Epithelial cell of proximal tubule (primary cell): Measurements from ENCODE around the gene ZNF365. TPM values are rescaled to one million over a fixed set of nuclear protein-coding genes. Genes with fewer than 3 reads are reported as not detected.
"Not testable (repeated sequence)": the region's sequence is repeated elsewhere in the genome, so short reads cannot be mapped to it uniquely, and the experiment has no call there.

Source experiments
- DNase-seq: peaks from one replicate; pipeline ENCODE4 v3.0.0-alpha.2; 2011; ENCODE audit warnings: low read depth
- H3K4me3 ChIP-seq: 2 replicates; pipeline ENCODE4 v1.5.1; 2011; ENCODE audit warnings: low read depth, mild to moderate bottlenecking, low read length
- CTCF ChIP-seq: conservative IDR thresholded peaks from 2 replicates; pipeline ENCODE4 v1.5.1; 2012; ENCODE audit warnings: low read depth, mild to moderate bottlenecking, low read length
- total RNA-seq: library from RNA; depleted of rRNA; stranded (reverse); fragments of >200 nt; gene quantifications from 2 replicates; pipeline ENCODE4 v1.2.3, GENCODE V29; 2015

The ZNF365 gene
- total RNA-seq, 1 donor from 2014 or later: 2.0 TPM

- no peak for DNase-seq
- no peak overlapping the region for H3K4me3 ChIP-seq
- no peak for TF ChIP-seq CTCF
Observed at GRCh38 chr10:62354916-62355315, 19.3 kb upstream of the ZNF365 start.

GRCh38 chr10:62356447-62356846, 17.7 kb upstream of the ZNF365 start:
- H3K4me3 ChIP-seq: no peak overlapping the region
- TF ChIP-seq CTCF: no peak
- DNase-seq: no peak

- H3K4me3 ChIP-seq, DNase-seq: not testable (repeated sequence)
Observed at GRCh38 chr10:62358151-62358550, 16.0 kb upstream of the ZNF365 start.

- DNase-seq: no peak
- peak overlapping the region; percentile 64 for H3K4me3 ChIP-seq
- TF ChIP-seq CTCF: no peak
Observed at GRCh38 chr10:62373639-62373994, 552 bp upstream of the ZNF365 start.

GRCh38 chr10:62374862-62375710, 917 bp downstream of the ZNF365 start:
- TF ChIP-seq CTCF: no peak
- H3K4me3 ChIP-seq: peak overlapping the region; percentile 64
- no peak for DNase-seq

- H3K4me3 ChIP-seq: no peak overlapping the region
- no peak for DNase-seq
- no peak for TF ChIP-seq CTCF
Observed at GRCh38 chr10:62376071-62377025, 2.2 kb downstream of the ZNF365 start.

- no peak for DNase-seq
- no peak overlapping the region for H3K4me3 ChIP-seq
- TF ChIP-seq CTCF: no peak
Observed at GRCh38 chr10:62377026-62377415, 2.9 kb downstream of the ZNF365 start.
